GM19328 (cell line): ENCODE data around the gene NUP160.
"Not testable (repeated sequence)": the region's sequence is repeated elsewhere in the genome, so short reads cannot be mapped to it uniquely, and the experiment has no call there.

Experiments
- ATAC-seq: cut with Tn5 transposase; IDR thresholded peaks from one replicate; pipeline ENCODE4 v1.9.1; 2021; ENCODE audit warnings: mild to moderate bottlenecking, moderate library complexity; ENCODE audit not compliant: unreplicated experiment

NUP160 gene, protein sequence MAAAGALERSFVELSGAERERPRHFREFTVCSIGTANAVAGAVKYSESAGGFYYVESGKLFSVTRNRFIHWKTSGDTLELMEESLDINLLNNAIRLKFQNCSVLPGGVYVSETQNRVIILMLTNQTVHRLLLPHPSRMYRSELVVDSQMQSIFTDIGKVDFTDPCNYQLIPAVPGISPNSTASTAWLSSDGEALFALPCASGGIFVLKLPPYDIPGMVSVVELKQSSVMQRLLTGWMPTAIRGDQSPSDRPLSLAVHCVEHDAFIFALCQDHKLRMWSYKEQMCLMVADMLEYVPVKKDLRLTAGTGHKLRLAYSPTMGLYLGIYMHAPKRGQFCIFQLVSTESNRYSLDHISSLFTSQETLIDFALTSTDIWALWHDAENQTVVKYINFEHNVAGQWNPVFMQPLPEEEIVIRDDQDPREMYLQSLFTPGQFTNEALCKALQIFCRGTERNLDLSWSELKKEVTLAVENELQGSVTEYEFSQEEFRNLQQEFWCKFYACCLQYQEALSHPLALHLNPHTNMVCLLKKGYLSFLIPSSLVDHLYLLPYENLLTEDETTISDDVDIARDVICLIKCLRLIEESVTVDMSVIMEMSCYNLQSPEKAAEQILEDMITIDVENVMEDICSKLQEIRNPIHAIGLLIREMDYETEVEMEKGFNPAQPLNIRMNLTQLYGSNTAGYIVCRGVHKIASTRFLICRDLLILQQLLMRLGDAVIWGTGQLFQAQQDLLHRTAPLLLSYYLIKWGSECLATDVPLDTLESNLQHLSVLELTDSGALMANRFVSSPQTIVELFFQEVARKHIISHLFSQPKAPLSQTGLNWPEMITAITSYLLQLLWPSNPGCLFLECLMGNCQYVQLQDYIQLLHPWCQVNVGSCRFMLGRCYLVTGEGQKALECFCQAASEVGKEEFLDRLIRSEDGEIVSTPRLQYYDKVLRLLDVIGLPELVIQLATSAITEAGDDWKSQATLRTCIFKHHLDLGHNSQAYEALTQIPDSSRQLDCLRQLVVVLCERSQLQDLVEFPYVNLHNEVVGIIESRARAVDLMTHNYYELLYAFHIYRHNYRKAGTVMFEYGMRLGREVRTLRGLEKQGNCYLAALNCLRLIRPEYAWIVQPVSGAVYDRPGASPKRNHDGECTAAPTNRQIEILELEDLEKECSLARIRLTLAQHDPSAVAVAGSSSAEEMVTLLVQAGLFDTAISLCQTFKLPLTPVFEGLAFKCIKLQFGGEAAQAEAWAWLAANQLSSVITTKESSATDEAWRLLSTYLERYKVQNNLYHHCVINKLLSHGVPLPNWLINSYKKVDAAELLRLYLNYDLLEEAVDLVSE (N-terminal part only)

GRCh38 chr11:47847892-47848699, at the start of gene NUP160:
NUP160 (minus strand) TSS chr11:47848350; CDS start chr11:47848318, 32 bp downstream.
- peak; percentile 75 for ATAC-seq

GRCh38 chr11:47896199-47896598, 48.0 kb upstream of the NUP160 start:
- ATAC-seq = no peak

GRCh38 chr11:47895035-47895434, 46.9 kb upstream of the NUP160 start:
- ATAC-seq = no peak

GRCh38 chr11:47892546-47893276, 44.6 kb upstream of the NUP160 start:
- not testable (repeated sequence) for ATAC-seq

GRCh38 chr11:47891886-47892285, 43.7 kb upstream of the NUP160 start:
- no peak for ATAC-seq

GRCh38 chr11:47889714-47890441, 41.7 kb upstream of the NUP160 start:
- ATAC-seq = no peak

DNA sequence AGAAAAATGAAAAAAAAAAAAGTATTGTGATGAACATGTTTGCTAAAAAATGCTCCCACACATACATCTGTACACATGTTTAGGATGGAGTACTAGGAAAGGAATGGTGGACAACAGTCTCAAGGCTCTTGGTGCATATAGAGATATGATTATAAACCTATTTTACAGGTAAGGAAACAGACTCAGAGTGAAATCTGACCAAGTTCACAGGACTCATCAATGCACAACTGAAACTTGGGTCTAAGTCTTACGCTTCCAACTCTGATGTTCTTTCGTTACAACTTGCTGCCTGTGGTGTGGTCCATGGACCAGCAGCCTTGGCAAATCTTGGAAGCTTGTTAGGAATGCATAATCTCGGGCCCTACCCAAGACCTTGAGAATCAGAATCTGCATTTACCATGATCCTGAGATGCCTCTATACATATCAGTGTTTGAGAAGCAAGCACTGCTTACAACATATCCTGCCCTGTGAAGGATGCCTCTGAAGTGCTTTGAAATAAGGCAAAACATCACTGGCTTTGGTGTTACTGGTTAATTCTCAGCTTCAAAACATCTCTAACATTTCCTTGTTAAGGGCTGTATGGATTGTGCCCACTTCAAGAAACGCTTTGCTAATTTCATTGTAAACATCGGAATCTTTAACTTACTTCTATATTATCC, 39.9 kb upstream of the NUP160 start:
- ATAC-seq = no peak

DNA sequence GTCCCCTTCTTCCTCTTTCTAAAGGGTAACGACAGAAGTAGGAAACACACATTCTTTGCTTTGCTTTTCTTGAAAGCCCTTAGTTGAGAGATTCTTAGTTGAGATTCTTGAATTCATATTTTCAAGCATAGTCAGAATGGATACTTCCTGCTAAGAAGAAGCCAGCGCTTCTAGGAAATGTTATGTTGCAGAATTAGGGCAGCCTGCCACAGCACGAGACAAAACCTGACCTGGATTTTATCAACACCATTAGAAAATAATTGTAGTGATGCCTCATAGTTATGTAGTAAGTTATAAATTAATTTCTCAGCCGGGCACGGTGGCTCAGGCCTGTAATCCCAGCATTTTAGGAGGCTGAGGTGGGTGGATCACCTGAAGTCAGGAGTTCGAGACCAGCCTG, 37.9 kb upstream of the NUP160 start:
- no peak for ATAC-seq

DNA sequence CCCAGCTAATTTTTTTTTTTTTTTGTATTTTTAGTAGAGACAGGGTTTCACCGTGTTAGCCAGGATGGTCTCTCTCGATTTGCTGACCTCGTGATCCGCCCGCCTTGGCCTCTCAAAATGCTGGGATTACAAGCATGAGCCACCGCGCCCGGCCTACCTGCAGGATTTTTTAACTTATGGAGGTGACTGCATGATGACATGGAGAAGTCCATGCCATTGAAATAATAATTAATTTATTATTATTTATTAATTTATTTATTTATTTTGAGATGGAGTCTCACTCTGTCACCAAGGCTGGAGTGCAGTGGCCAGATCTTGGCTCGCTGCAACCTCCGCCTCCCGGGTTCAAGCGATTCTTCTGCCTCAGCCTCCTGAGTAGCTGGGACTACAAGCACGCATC, 34.3 kb upstream of the NUP160 start:
- ATAC-seq = not testable (repeated sequence)

DNA sequence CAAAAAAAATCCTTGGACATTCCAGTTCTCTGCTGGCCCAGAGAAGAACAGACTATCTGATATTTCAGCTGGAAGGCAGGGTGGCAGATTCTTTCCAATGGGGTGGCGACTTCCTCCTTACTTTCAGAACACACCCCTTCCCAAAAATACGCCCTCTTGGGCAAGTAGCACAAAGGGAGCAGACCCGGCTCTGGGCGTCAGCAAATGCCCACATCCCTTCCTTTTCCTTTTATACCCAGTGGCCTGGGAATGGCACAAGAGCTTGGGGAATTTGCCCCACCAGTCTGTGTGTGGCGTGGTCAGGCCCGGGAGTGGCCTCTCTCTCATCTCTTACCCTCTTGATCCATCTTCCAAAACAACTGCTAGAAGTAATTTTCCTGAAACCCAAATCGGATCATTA, 33.0 kb upstream of the NUP160 start:
- no peak for ATAC-seq

- ATAC-seq = no peak
These were observed 31.4 kb upstream of the NUP160 start for GRCh38 chr11:47879259-47880158.

- not testable (repeated sequence) for ATAC-seq
These were observed 27.7 kb upstream of the NUP160 start for GRCh38 chr11:47875858-47876257.

DNA sequence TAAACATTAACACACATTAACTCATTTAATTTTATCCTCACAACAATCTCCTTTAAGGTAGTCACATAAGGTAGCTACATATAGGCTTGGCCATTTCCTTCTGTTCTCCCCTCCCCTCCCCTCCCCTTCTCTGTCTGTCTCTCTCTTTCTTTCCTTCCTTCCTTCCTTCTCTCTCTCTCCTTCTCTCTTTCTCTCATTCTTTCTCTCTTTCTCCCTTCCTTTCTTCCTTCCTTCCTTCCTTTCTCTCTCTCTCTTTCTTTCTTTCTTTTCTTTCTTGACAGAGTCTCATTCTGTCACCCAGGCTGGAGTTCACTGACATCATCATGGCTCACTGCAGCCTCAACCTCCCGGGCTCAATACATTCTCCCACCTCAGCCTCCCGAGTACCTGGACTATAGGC, 22.3 kb upstream of the NUP160 start:
- ATAC-seq = no peak

- ATAC-seq = no peak
These were observed 21.6 kb upstream of the NUP160 start for GRCh38 chr11:47869544-47870393.

GRCh38 chr11:47867823-47868222, 19.7 kb upstream of the NUP160 start:
- no peak for ATAC-seq

GRCh38 chr11:47866892-47867291, 18.7 kb upstream of the NUP160 start:
- ATAC-seq = not testable (repeated sequence)
